Stimulated activated naive B cell treated with anti-CD40 and anti-IgM and Interleukin-4, amounts not matched to agents 10 μg/mL and 1 μg/mL and 100 μg/mL, for 72 hours (primary cell): ENCODE results near the gene KRTAP5-10.
"Not testable (repeated sequence)": the region's sequence is repeated elsewhere in the genome, so short reads cannot be mapped to it uniquely, and the experiment has no call there.

Source experiments
- ATAC-seq, 2 donors: fragments of 150-1000 bp; cut with Tn5 transposase; replicated peaks; 2 replicates each; pipeline ENCODE4 v1.10.0; 2021; ENCODE audit warnings: moderate library complexity in 1 of 2
- DNase-seq: peaks from one replicate; pipeline ENCODE4 v3.0.0; 2021
- H3K27ac Mint-ChIP-seq: one replicate; pipeline ENCODE4 v1.8.0; 2022; ENCODE audit warnings: mild to moderate bottlenecking, mixed read lengths
- H3K27me3 Mint-ChIP-seq, 2 donors: one replicate each; pipeline ENCODE4 v1.8.0; 2022; ENCODE audit warnings: mixed read lengths in 2 of 2
- H3K36me3 Mint-ChIP-seq, 2 donors: one replicate each; pipeline ENCODE4 v1.8.0; 2022; ENCODE audit warnings: mixed read lengths in 2 of 2, mild to moderate bottlenecking in 1 of 2
- H3K4me1 Mint-ChIP-seq, 2 donors: one replicate each; pipeline ENCODE4 v1.8.0; 2022; ENCODE audit warnings: mixed read lengths in 2 of 2, mild to moderate bottlenecking in 1 of 2
- H3K4me3 Mint-ChIP-seq, 2 donors: one replicate each; pipeline ENCODE4 v1.8.0; 2022; ENCODE audit warnings: mild to moderate bottlenecking in 2 of 2, mixed read lengths in 2 of 2, moderate library complexity in 1 of 2
- H3K9me3 Mint-ChIP-seq, 2 donors: one replicate each; pipeline ENCODE4 v1.8.0; 2022; ENCODE audit warnings: mixed read lengths in 2 of 2, mild to moderate bottlenecking in 1 of 2

KRTAP5-10 gene

DNA sequence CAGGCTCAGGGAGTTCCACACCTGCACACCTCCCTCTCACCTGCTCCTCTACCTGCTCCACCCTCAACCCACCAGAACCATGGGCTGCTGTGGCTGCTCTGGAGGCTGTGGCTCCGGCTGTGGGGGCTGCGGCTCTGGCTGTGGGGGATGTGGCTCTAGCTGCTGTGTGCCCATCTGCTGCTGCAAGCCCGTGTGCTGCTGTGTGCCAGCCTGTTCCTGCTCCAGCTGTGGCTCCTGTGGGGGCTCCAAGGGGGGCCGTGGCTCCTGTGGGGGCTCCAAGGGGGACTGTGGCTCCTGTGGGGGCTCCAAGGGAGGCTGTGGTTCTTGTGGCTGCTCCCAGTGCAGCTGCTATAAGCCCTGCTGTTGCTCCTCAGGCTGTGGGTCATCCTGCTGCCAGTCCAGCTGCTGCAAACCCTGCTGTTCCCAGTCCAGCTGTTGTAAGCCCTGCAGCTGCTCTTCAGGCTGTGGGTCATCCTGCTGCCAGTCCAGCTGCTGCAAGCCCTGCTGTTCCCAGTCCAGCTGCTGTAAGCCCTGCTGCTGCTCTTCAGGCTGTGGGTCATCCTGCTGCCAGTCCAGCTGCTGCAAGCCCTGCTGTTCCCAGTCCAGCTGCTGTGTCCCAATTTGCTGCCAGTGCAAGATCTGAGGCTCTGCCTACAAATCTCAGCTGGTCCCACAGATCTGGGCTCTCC, 27.2 kb upstream of the KRTAP5-10 start, which contains the start of gene KRTAP5-8:
KRTAP5-8 (plus strand) TSS at position 49 of the 689 bp plus-strand sequence; CDS start at position 80, 31 bp downstream.
- not testable (repeated sequence) for H3K4me3 Mint-ChIP-seq, H3K27ac Mint-ChIP-seq

DNA sequence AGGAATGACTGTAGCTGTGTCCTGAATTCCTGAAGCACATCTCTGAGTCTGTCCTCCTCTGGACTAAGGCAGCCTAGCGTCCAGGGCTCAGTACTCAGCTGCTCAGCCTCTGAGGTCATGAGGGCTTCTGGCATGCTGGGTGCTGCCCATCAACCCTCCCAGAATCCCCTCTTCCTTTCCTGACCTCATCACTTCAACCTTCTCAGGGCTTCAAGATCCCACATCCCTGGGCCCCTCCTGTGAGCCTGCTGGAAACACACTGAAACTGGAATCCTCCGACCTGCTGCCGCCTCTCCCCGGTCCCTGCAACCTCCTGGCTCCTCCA, 26.7 kb upstream of the KRTAP5-10 start:
- DNase-seq (no peak), ATAC-seq (no peak)
- Mint-ChIP-seq H3K36me3 (peaks cover 7 to 15% of the 10 kb centered on the region in 2 donors), H3K4me3 (no peak overlapping the region), H3K27me3 (peaks cover 5 to 6% of the 10 kb centered on the region in 2 donors), H3K27ac (no peak overlapping the region), H3K4me1 (peaks cover 9 to 14% of the 10 kb centered on the region in 2 donors), H3K9me3 (peaks cover 6 to 11% of the 10 kb centered on the region in 2 donors)

More for the DNA sequence above, 27.2 kb upstream of the KRTAP5-10 start, which contains the start of gene KRTAP5-8:
- Mint-ChIP-seq H3K9me3 (peaks cover 6 to 11% of the 10 kb centered on the region in 2 donors), H3K36me3 (peaks cover 7 to 14% of the 10 kb centered on the region in 2 donors)
- not testable (repeated sequence) for H3K4me1 Mint-ChIP-seq, DNase-seq, H3K27me3 Mint-ChIP-seq, ATAC-seq

DNA sequence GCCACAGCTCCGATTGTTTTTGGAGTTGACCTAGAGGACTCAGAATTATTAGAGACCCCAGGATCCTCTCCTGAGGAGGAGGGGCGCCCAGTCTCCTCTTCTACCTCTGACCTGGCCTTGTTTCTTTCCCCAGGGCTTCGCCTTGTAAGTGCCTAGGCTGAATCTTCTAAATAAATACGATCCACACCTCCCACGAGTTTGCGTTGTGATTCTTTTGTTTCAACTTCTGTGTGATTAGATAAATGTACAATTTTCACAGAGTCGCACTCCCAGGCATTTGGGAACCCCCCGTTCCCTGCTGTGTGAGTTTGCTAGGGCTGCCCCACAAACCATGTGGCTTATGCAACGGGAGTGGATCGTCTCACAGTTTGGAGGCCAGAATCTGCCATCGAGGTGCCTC, 26.3 kb upstream of the KRTAP5-10 start:
- no peak overlapping the region for H3K4me3 Mint-ChIP-seq
- DNase-seq (no peak), ATAC-seq (no peak)
- H3K27ac Mint-ChIP-seq = no peak overlapping the region
- H3K4me1 Mint-ChIP-seq = peaks cover 13 to 17% of the 10 kb centered on the region in 2 donors
- H3K36me3 Mint-ChIP-seq = peaks cover 7 to 15% of the 10 kb centered on the region in 2 donors
- H3K9me3 Mint-ChIP-seq = peaks cover 6 to 11% of the 10 kb centered on the region in 2 donors
- H3K27me3 Mint-ChIP-seq = peaks cover 5 to 6% of the 10 kb centered on the region in 2 donors

DNA sequence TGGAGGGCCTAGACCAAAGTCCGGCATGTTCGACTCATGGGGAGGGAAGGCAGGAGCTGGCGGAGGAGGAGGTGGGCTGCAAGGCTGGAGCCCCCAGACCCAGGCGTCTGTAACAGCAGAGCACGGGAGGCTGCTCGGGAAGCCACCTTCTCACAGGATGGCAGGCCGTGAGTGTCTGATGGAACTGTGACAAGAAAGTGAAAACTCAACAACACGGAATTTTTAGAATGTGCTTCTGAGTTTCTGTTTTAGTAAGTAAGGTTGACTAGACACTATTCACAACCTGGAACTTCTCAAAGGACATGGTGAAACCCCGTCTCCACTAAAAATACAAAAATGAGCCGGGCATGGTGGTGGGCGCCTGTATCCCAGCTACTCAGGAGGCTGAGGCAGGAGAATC, 25.4 kb upstream of the KRTAP5-10 start:
- not testable (repeated sequence) for DNase-seq, ATAC-seq, H3K27ac Mint-ChIP-seq, H3K4me3 Mint-ChIP-seq, H3K27me3 Mint-ChIP-seq
- H3K4me1 Mint-ChIP-seq = peaks cover 19 to 22% of the 10 kb centered on the region in 2 donors
- peaks cover 7 to 15% of the 10 kb centered on the region in 2 donors for H3K36me3 Mint-ChIP-seq
- peaks cover 9 to 11% of the 10 kb centered on the region in 2 donors for H3K9me3 Mint-ChIP-seq

DNA sequence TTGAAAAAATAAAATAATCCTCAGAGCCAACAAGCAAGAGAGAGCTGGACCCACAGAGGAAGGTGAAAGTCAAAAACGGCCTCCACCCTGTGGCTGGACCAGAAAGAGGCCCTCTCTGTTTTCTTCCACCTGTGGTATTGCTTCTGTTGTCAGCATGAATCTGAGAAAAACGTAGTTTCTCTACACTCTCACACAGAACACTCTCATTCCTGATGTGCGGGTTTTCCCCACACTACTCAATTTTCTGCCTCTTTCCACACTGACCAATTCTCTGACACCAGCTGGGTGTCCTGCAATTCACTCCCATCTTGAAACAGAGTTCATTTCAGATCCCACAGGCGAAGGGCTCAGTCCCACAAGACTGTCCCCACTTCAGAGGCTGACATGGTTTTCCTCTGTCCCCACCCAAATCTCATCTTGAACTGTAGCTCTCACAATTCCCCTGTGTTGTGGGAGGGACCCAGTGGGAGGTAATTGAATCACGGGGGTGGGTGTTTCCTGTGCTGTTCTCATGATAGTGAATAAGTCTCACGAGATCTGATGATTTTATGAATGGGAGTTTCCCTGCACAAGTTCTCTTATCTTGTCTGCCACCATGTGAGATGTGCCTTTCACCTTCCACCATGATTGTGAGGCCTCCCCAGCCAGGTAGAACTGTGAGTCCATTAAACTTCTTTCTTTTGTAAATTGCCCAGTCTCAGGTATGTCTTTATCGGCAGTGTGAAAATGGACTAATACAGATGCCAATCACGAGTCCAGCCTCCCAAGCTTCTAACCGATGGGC, 24.6 kb upstream of the KRTAP5-10 start:
- H3K36me3 Mint-ChIP-seq = peaks cover 7 to 15% of the 10 kb centered on the region in 2 donors
- not testable (repeated sequence) for H3K4me3 Mint-ChIP-seq, H3K27ac Mint-ChIP-seq, DNase-seq, H3K27me3 Mint-ChIP-seq, ATAC-seq
- peaks cover 10 to 11% of the 10 kb centered on the region in 2 donors for H3K9me3 Mint-ChIP-seq
- H3K4me1 Mint-ChIP-seq = peaks cover 19 to 22% of the 10 kb centered on the region in 2 donors

DNA sequence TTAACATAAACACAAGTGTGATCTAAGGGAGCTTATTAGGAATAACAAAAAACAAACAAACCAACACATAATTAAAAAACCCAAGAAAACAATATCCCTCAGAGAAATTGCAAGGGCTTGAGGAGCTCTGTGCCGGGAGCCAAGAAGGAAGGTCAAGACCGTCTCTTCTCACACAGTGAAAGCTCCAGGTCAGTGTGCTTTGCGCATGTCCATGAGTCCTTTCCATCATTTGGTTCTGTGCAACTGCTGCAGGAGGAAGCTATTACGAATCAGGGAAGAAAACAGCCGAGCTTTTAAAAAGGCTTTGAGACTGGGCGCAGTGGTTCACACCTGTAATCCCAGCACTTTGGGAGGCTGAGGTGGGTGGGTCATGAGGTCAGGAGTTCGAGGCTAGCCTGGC, 23.0 kb upstream of the KRTAP5-10 start:
- Mint-ChIP-seq H3K9me3 (peaks cover 17 to 18% of the 10 kb centered on the region in 2 donors), H3K4me1 (peaks cover 19 to 22% of the 10 kb centered on the region in 2 donors), H3K27me3 (peaks cover 6 to 13% of the 10 kb centered on the region in 2 donors), H3K4me3 (no peak overlapping the region), H3K36me3 (peaks cover 13 to 23% of the 10 kb centered on the region in 2 donors), H3K27ac (no peak overlapping the region)
- ATAC-seq (no peak), DNase-seq (no peak)

DNA sequence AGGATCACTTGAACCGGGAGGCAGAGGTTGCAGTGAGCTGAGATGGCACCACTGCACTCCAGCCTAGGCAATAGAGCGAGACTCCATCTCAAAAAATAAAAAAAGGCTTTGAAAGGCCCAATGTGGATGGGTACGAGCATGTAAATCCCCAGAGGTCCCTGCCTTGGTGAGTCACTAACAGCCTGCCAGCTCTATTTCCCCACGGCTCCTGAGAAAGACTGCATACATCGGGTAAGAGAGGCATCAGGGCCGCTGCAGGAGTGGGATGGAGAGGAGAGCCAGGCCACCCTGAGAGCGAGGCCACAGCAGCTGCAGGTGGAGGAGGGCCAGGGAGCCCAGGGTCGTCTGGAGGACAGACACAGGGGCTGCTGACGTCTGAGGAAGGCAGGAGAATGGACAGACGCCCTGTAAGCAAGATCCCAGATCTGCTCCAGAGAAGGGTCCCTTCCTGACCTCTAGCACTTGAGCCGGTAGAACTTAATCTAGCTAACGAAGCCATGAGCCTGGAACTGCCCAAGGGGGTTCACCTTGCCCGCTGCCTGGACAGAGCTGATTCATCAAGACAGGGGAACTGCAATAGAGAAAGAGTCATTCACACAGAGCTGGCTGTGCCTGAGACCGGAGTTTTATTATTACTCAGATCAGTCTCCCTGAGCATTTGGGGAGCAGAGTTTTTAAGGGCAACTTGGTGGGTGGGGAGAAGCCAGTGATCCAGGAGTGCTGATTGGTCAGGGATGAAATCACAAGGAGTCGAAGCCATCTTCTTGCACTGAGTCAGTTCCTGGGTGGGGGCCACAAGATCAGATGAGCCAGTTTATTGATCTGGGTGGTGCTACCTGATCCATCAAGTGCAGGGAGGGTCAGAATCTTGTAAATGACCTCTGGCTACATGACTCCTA, 22.2 kb upstream of the KRTAP5-10 start:
- Mint-ChIP-seq H3K9me3 (peaks cover 18 to 19% of the 10 kb centered on the region in 2 donors), H3K4me3 (peak overlapping the region in 1 of 2 donors; percentile 25), H3K27me3 (peaks cover 13 to 20% of the 10 kb centered on the region in 2 donors), H3K4me1 (peaks cover 19 to 22% of the 10 kb centered on the region in 2 donors), H3K27ac (peak overlapping the region; percentile 89), H3K36me3 (peaks cover 13 to 27% of the 10 kb centered on the region in 2 donors)
- ATAC-seq = peak; percentile 59 to 86
- peak; percentile 55 for DNase-seq

DNA sequence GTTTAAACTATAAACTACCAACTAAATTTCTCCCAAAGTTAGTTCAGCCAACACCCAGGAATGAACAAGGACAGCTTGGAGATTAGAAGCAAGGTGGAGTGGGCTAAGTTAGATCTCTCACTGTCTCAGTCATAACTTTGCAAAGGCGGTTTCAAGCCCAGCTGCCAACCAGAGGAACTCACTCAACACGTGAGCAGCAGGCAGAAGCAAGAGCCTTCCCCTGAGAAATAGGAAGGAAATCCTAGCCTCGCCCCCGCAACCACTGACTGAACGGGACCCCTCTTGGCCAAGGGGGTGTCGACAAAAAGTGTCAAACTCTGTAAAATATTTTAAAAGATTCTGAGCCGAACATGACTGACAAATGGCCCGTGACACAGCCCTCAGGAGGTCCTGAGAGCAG, 21.5 kb upstream of the KRTAP5-10 start:
- Mint-ChIP-seq H3K27me3 (peaks cover 17 to 19% of the 10 kb centered on the region in 2 donors), H3K36me3 (peaks cover 13 to 27% of the 10 kb centered on the region in 2 donors), H3K9me3 (peaks cover 18 to 19% of the 10 kb centered on the region in 2 donors), H3K4me1 (peaks cover 19 to 22% of the 10 kb centered on the region in 2 donors), H3K27ac (no peak overlapping the region), H3K4me3 (no peak overlapping the region)
- ATAC-seq (peak; percentile 48 to 72), DNase-seq (no peak)

DNA sequence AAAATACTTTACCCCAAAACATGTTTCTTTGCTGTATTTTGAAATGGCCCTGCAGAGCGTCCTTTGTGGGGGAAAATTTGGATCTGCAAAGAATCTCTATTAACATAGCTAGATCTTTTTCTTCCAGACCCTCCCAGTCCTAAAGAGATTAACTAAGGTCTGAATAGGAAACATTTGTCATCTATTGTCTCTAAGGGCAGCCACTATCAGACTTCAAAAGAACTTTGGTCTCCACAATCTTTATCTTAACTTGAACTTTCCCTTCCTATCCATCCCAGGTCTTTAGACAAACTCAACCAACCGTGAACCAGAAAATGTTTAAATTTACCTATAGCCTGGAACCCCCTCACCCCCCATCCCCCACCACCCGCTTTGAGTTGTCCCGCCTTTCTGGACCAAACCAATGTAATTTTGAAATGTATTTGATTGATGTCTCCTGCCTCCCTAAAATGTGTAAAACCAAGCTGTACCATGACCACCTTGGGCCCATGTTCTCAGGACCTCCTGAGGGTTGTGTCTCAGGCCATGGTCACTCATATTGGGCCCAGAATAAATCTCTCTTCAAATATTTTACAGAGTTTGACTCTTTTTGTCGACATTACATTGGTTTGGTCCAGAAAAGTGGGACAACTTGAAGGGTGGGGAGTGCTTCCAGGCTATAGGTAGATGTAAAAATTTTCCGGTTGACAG, 20.7 kb upstream of the KRTAP5-10 start:
- peaks cover 24 to 25% of the 10 kb centered on the region in 2 donors for H3K4me1 Mint-ChIP-seq
- peaks cover 13 to 27% of the 10 kb centered on the region in 2 donors for H3K36me3 Mint-ChIP-seq
- DNase-seq (no peak), ATAC-seq (no peak)
- H3K27ac Mint-ChIP-seq = no peak overlapping the region
- H3K27me3 Mint-ChIP-seq = peaks cover 25% of the 10 kb centered on the region in 2 donors
- peaks cover 18 to 19% of the 10 kb centered on the region in 2 donors for H3K9me3 Mint-ChIP-seq
- no peak overlapping the region for H3K4me3 Mint-ChIP-seq

DNA sequence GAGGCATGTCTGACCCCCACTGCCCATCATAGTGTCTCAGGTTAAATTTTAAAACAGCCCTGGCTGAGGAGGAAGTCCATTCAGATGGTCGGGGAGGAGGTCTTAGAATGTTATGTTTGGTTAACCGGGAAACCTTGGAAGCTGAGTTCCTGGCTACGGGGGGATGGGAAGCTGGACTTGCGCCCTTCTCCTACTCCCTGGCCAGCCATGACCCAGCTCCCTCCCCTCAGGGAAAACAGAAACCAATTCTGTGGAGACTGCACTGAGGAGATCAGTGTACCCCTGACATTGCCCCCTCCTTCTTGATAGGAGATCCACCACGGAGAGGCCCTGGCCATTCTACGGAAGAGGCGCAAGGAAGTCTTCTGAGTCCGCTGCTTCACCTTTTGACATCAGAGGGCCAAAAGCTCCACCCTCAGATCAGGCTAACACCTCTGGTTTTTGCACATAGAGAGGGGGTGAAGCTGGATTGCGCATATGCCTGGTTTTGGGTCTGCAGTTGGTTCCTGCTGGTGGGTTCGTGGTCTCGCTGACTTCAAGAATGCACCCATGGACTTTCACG, 19.9 kb upstream of the KRTAP5-10 start:
- peaks cover 32 to 33% of the 10 kb centered on the region in 2 donors for H3K4me1 Mint-ChIP-seq
- no peak overlapping the region for H3K27ac Mint-ChIP-seq
- H3K4me3 Mint-ChIP-seq = no peak overlapping the region
- H3K36me3 Mint-ChIP-seq = peaks cover 13 to 27% of the 10 kb centered on the region in 2 donors
- H3K27me3 Mint-ChIP-seq = peaks cover 26% of the 10 kb centered on the region in 2 donors
- no peak for ATAC-seq
- DNase-seq = no peak
- H3K9me3 Mint-ChIP-seq = peaks cover 17 to 19% of the 10 kb centered on the region in 2 donors

DNA sequence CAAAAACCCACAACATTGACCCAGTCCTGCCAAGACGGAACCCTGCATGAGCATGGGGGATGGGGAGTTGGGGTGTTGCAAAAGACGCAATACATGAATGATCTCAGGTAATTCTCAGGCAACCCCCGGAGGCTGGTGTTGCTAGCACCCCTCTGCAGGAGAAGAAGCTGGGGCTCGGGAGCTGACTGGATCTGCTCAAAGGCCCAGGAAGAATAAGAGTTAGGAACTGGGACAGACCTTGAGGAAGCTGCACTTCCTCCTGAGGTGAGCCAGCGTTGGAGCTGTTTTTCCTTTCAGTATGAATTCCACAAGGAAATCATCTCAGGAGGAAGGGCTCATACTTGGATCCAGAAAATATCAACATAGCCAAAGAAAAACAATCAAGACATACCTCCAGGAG, 17.2 kb upstream of the KRTAP5-10 start, which contains the start of gene KRTAP5-9:
KRTAP5-9 (plus strand) TSS at position 301 of the 400 bp plus-strand sequence. CDS start 238 bp downstream, outside the sequence.
- Mint-ChIP-seq H3K27ac (no peak within 1 kb of the TSS), H3K4me3 (no peak within 1 kb of the TSS)
- DNase-seq = no peak

DNA sequence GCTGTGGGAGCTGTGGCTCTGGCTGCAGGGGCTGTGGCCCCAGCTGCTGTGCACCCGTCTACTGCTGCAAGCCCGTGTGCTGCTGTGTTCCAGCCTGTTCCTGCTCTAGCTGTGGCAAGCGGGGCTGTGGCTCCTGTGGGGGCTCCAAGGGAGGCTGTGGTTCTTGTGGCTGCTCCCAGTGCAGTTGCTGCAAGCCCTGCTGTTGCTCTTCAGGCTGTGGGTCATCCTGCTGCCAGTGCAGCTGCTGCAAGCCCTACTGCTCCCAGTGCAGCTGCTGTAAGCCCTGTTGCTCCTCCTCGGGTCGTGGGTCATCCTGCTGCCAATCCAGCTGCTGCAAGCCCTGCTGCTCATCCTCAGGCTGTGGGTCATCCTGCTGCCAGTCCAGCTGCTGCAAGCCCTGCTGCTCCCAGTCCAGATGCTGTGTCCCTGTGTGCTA, 16.6 kb upstream of the KRTAP5-10 start:
- Mint-ChIP-seq H3K9me3 (peaks cover 8 to 12% of the 10 kb centered on the region in 2 donors), H3K36me3 (peaks cover 6 to 12% of the 10 kb centered on the region in 2 donors), H3K4me3 (no peak overlapping the region), H3K4me1 (peaks cover 27 to 42% of the 10 kb centered on the region in 2 donors), H3K27me3 (peaks cover 21 to 26% of the 10 kb centered on the region in 2 donors), H3K27ac (no peak overlapping the region)
- ATAC-seq (no peak), DNase-seq (no peak)

More for the DNA sequence above, 17.2 kb upstream of the KRTAP5-10 start, which contains the start of gene KRTAP5-9:
- Mint-ChIP-seq H3K9me3 (peaks cover 8 to 12% of the 10 kb centered on the region in 2 donors), H3K27me3 (peaks cover 21 to 26% of the 10 kb centered on the region in 2 donors), H3K4me1 (peaks cover 34 to 48% of the 10 kb centered on the region in 2 donors), H3K36me3 (peaks cover 6 to 13% of the 10 kb centered on the region in 2 donors)
- no peak for ATAC-seq
